Activated CD4-positive, alpha-beta T cell treated with anti-CD3 and anti-CD28 coated beads for 4 hours (primary cell): ENCODE results near the gene ARMC8.

Source experiments
- DNase-seq, 2 donors: peaks; one replicate each; pipeline ENCODE4 v3.0.0-alpha.2; 2020

ARMC8 gene

GRCh38 chr3:138254216-138254615 is 67.1 kb downstream of the ARMC8 start:
- DNase-seq = no peak

- DNase-seq = no peak
Observed at GRCh38 chr3:138256022-138256421, 68.9 kb downstream of the ARMC8 start.

GRCh38 chr3:138257986-138258385 is 70.9 kb downstream of the ARMC8 start:
- DNase-seq = no peak

GRCh38 chr3:138259126-138259525 is 72.0 kb downstream of the ARMC8 start:
- no peak for DNase-seq

GRCh38 chr3:138260611-138261010 is 73.5 kb downstream of the ARMC8 start:
- no peak for DNase-seq

GRCh38 chr3:138263104-138263503 is 76.0 kb downstream of the ARMC8 start:
- DNase-seq = no peak

- no peak for DNase-seq
Observed at GRCh38 chr3:138265745-138266144, 78.6 kb downstream of the ARMC8 start.

- no peak for DNase-seq
Observed at GRCh38 chr3:138267083-138267482, 80.0 kb downstream of the ARMC8 start.

GRCh38 chr3:138270245-138270644 is 83.1 kb downstream of the ARMC8 start:
- DNase-seq = no peak

GRCh38 chr3:138271189-138271794 is 84.2 kb downstream of the ARMC8 start:
- DNase-seq = no peak

GRCh38 chr3:138281561-138281960 is 94.5 kb downstream of the ARMC8 start:
- no peak for DNase-seq

- no peak for DNase-seq
Observed at GRCh38 chr3:138282836-138283235, 95.7 kb downstream of the ARMC8 start.

- DNase-seq = no peak
Observed at GRCh38 chr3:138284079-138284478, 97.0 kb downstream of the ARMC8 start.

GRCh38 chr3:138284957-138285477 is 97.9 kb downstream of the ARMC8 start:
- DNase-seq = no peak

- DNase-seq = no peak
Observed at GRCh38 chr3:138289260-138289659, 102.2 kb downstream of the ARMC8 start.

- no peak for DNase-seq
Observed at GRCh38 chr3:138289701-138290100, 102.6 kb downstream of the ARMC8 start.

- DNase-seq = no peak
Observed at GRCh38 chr3:138296639-138297038, 109.5 kb downstream of the ARMC8 start.

GRCh38 chr3:138297059-138297607 is 110.0 kb downstream of the ARMC8 start:
- DNase-seq = no peak

- DNase-seq = no peak
Observed at GRCh38 chr3:138297876-138298275, 110.8 kb downstream of the ARMC8 start.

GRCh38 chr3:138300647-138301046 is 113.5 kb downstream of the ARMC8 start:
- DNase-seq = no peak

GRCh38 chr3:138303474-138303873 is 116.4 kb downstream of the ARMC8 start:
- DNase-seq = no peak

GRCh38 chr3:138307899-138308298 is 120.8 kb downstream of the ARMC8 start:
- no peak for DNase-seq

GRCh38 chr3:138308783-138309182 is 121.7 kb downstream of the ARMC8 start:
- DNase-seq = no peak

- DNase-seq = no peak
Observed at GRCh38 chr3:138310494-138310893, 123.4 kb downstream of the ARMC8 start.

GRCh38 chr3:138314751-138315150 is 127.7 kb downstream of the ARMC8 start:
- no peak for DNase-seq
